CD4-positive, alpha-beta T cell (primary cell): ENCODE measurements around the gene PTPRN2. TPM values are rescaled to one million over a fixed set of nuclear protein-coding genes. Genes with fewer than 3 reads are reported as not detected.

Experiments used
- ATAC-seq: fragments of 200-7000 bp; cut with Tn5 transposase; one replicate; pipeline ENCODE4 v1.10.0; 2022; ENCODE audit warnings: mild to moderate bottlenecking; ENCODE audit not compliant: poor library complexity
- CTCF ChIA-PET: fragments of 350-600 bp; sonication (Branson Sonifier 250); formaldehyde crosslinking; loops from one replicate; lab custom pipeline; 2021; ENCODE audit warnings: antibody characterized with exemption, inconsistent platforms; lab: Charles Lee
- POLR2A ChIA-PET: fragments of 350-600 bp; sonication (Branson Sonifier 250); formaldehyde crosslinking; loops from one replicate; lab custom pipeline; 2021; ENCODE audit warnings: antibody characterized with exemption, inconsistent platforms; lab: Charles Lee
- DNase-seq, 14 experiments: peaks; one replicate each; pipeline ENCODE4 v3.0.0-alpha.2; 2013 to 2020; ENCODE audit warnings: mixed read lengths in 2 of 14
- H3K27ac ChIP-seq, 2 donors: one replicate each; pipeline versions ENCODE4 v1.5.1 to v1.7.0; 2013; ENCODE audit warnings: low read length in 2 of 2, low read depth in 1 of 2, mild to moderate bottlenecking in 1 of 2
- H3K27me3 ChIP-seq, 2 experiments: 1 replicate in 1 of 2; 2 replicates in 1 of 2; pipeline versions ENCODE4 v1.6.1 to v1.7.0; 2013; ENCODE audit warnings: low read length in 2 of 2, control low read depth in 1 of 2, mild to moderate bottlenecking in 1 of 2, moderate library complexity in 1 of 2; ENCODE audit not compliant: insufficient read depth in 2 of 2, control insufficient read depth in 1 of 2
- H3K36me3 ChIP-seq: one replicate; pipeline ENCODE4 v1.6.1; 2013; ENCODE audit warnings: low read length, control low read depth; ENCODE audit not compliant: insufficient read depth
- H3K4me1 ChIP-seq: one replicate; pipeline ENCODE4 v1.6.1; 2013; ENCODE audit warnings: low read length, control low read depth; ENCODE audit not compliant: insufficient read depth
- H3K4me3 ChIP-seq: one replicate; pipeline ENCODE4 v1.5.1; 2013; ENCODE audit warnings: mild to moderate bottlenecking, low read length, moderate library complexity
- H3K9me3 ChIP-seq, 2 experiments: 1 replicate in 1 of 2; 2 replicates in 1 of 2; pipeline versions ENCODE4 v1.6.1 to v1.7.0; 2013; ENCODE audit warnings: low read length in 2 of 2, mild to moderate bottlenecking in 2 of 2, control low read depth in 1 of 2, moderate library complexity in 1 of 2; ENCODE audit not compliant: control insufficient read depth in 1 of 2, insufficient read depth in 1 of 2
- H3K27ac Mint-ChIP-seq: one replicate; pipeline ENCODE4 v1.8.0; 2020; ENCODE audit warnings: mixed read lengths
- H3K27me3 Mint-ChIP-seq: one replicate; pipeline ENCODE4 v1.8.0; 2021; ENCODE audit warnings: mixed read lengths
- H3K36me3 Mint-ChIP-seq: one replicate; pipeline ENCODE4 v1.8.0; 2021; ENCODE audit warnings: low read depth, mixed read lengths
- H3K4me1 Mint-ChIP-seq: one replicate; pipeline ENCODE4 v1.8.0; 2021; ENCODE audit warnings: low read depth, mixed read lengths
- H3K4me3 Mint-ChIP-seq: one replicate; pipeline ENCODE4 v1.8.0; 2020; ENCODE audit warnings: mild to moderate bottlenecking, mixed read lengths
- H3K9me3 Mint-ChIP-seq: one replicate; pipeline ENCODE4 v1.8.0; 2020; ENCODE audit warnings: mixed read lengths
- intact Hi-C, 2 experiments: fragments of 100-400 bp; cut with DNase I in 1 of 2; cut with micrococcal nuclease in 1 of 2; formaldehyde crosslinking; loops; one replicate each; pipeline versions ENCODE4 v1.15.1 to v1.9.0; 2023 to 2025; cut with DNase I, micrococcal nuclease
- total RNA-seq, 174 experiments: library from RNA in 2 of 174; stranded (reverse) in 2 of 174; gene quantifications; one replicate each; pipeline ENCODE4 v1.2.3 and lab custom pipeline; 2021 to 2026
- TF ChIP-seq, protein P1 (sequence below): fragments of 200-600 bp; IDR thresholded peaks from one replicate; pipeline ENCODE4 v1.8.0; 2022; ENCODE audit warnings: antibody characterized with exemption, mild to moderate bottlenecking

Gene PTPRN2
- total RNA-seq, 2 experiments from 2014 or later = 0.34 to 0.44 TPM

DNA sequence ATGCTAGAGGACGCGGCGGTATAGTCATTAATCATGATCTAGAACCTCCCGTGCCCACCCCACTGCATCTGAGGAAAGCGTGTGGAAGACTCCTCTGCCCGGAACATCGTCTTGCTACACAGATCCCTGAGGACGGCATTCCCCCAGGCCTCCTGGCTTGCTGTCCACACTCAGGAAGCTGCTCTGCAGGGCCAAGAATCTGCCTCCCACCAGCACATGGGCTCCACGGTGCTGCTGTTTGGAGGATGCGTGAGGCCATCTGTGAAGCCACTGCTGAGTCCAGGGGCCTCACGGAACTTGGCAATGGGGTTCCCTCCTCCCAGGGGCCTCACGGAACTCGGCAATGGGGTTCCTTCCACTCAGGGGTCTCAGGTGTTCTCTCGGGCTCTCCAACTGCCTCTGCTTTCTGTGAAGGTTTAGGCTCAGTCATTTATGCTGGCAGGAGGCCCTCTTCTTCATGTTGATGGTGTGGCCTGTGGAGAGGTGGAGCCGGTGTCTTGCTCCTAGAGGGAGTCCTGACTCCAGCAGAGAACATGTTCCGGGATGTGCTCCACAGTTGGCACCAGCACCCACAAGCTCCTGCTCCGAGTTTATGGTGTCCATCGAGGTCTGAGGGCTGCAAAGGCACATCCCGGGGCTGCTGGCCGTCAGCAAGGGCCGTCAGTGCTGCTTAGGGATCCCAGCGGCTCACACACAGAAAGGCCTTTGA, 977.5 kb downstream of the PTPRN2 start:
- Mint-ChIP-seq H3K27ac (no peak overlapping the region), H3K4me3 (no peak overlapping the region), H3K27me3 (no peaks in the 10 kb centered on the region), H3K36me3 (peaks cover 5% of the 10 kb centered on the region), H3K4me1 (peaks cover 31% of the 10 kb centered on the region), H3K9me3 (no peaks in the 10 kb centered on the region)
- no peak for ATAC-seq
- ChIA-PET POLR2A (no interaction called here), CTCF (no interaction called here)
- H3K27ac ChIP-seq = no peak overlapping the region
- DNase-seq = no peak
- H3K9me3 ChIP-seq = peaks cover 0 to 58% of the 10 kb centered on the region in 2 experiments
- H3K4me3 ChIP-seq = no peak overlapping the region
- intact Hi-C loops = loop anchor here in 1 of 2 experiments (5.0 kb wide), 2 partner anchors 57 to 267 kb away; no protein-coding TSS in a partner anchor
- no peaks in the 10 kb centered on the region for H3K36me3 ChIP-seq
- no peaks in the 10 kb centered on the region for H3K27me3 ChIP-seq
- peaks cover 28% of the 10 kb centered on the region for H3K4me1 ChIP-seq
- TF ChIP-seq, protein P1, sequence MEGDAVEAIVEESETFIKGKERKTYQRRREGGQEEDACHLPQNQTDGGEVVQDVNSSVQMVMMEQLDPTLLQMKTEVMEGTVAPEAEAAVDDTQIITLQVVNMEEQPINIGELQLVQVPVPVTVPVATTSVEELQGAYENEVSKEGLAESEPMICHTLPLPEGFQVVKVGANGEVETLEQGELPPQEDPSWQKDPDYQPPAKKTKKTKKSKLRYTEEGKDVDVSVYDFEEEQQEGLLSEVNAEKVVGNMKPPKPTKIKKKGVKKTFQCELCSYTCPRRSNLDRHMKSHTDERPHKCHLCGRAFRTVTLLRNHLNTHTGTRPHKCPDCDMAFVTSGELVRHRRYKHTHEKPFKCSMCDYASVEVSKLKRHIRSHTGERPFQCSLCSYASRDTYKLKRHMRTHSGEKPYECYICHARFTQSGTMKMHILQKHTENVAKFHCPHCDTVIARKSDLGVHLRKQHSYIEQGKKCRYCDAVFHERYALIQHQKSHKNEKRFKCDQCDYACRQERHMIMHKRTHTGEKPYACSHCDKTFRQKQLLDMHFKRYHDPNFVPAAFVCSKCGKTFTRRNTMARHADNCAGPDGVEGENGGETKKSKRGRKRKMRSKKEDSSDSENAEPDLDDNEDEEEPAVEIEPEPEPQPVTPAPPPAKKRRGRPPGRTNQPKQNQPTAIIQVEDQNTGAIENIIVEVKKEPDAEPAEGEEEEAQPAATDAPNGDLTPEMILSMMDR = no peak

DNA sequence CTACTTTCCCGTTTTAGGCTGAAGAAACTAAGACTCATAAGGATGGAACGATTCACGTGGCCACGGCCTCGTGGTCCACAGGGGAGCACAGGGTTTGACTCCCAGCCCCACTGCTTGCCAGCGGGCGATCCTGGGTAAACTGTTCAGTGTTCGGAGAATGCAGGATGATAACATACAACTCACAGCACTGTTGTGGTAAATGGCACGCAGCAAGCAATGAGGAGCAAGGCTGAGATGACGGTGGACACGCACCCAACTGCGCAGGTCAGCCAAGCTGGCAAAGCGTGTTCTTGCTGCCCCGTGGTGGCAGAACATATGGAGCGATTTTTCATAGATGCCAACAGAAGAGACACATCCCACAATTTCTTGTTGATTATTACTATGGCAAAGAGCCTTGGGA, 978.1 kb downstream of the PTPRN2 start:
- no peaks in the 10 kb centered on the region for H3K27me3 Mint-ChIP-seq
- peaks cover 28% of the 10 kb centered on the region for H3K4me1 ChIP-seq
- CTCF ChIA-PET = no interaction called here
- H3K4me3 Mint-ChIP-seq = peak overlapping the region; percentile 45
- H3K36me3 ChIP-seq = no peaks in the 10 kb centered on the region
- peaks cover 0 to 52% of the 10 kb centered on the region in 2 experiments for H3K9me3 ChIP-seq
- H3K27ac ChIP-seq = no peak overlapping the region
- POLR2A ChIA-PET = no interaction called here
- DNase-seq (no peak), ATAC-seq (no peak)
- intact Hi-C loops = loop anchor here in 1 of 2 experiments (5.0 kb wide), 1 partner anchor 268 kb away; no protein-coding TSS in a partner anchor
- H3K27ac Mint-ChIP-seq = no peak overlapping the region
- TF ChIP-seq, protein P1 = no peak
- H3K4me1 Mint-ChIP-seq = peaks cover 27% of the 10 kb centered on the region
- no peaks in the 10 kb centered on the region for H3K27me3 ChIP-seq
- H3K9me3 Mint-ChIP-seq = no peaks in the 10 kb centered on the region
- peaks cover 5% of the 10 kb centered on the region for H3K36me3 Mint-ChIP-seq
- H3K4me3 ChIP-seq = no peak overlapping the region

DNA sequence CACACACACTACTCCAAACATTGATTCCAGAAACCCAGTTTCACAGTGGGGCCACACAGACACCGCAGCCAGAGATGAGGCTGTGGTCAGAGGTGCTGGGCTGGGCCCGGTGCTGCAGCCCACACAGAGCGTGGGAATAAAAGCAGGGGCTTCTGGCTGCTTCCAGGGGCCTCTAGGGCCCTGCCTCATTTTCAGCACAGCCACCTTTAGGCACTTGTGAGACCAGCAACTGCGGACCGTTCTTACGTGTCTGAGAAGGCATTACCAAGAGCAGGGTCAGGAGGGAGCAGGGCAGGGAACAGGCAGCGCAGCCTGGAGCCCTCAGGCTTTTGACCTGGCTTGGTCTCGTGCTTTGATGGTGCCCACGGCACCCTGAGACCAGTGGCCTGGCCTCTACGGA, 980.4 kb downstream of the PTPRN2 start:
- Histone ChIP-seq H3K27me3 (no peaks in the 10 kb centered on the region), H3K27ac (no peak overlapping the region), H3K4me3 (no peak overlapping the region), H3K36me3 (no peaks in the 10 kb centered on the region), H3K4me1 (peaks cover 10% of the 10 kb centered on the region), H3K9me3 (peaks cover 0 to 43% of the 10 kb centered on the region in 2 experiments)
- Mint-ChIP-seq H3K27me3 (no peaks in the 10 kb centered on the region), H3K36me3 (peaks cover 2% of the 10 kb centered on the region), H3K9me3 (no peaks in the 10 kb centered on the region), H3K27ac (no peak overlapping the region), H3K4me3 (no peak overlapping the region), H3K4me1 (peaks cover 14% of the 10 kb centered on the region)
- no peak for ATAC-seq
- CTCF ChIA-PET = no interaction called here
- POLR2A ChIA-PET = no interaction called here
- intact Hi-C loops = loop anchor here in 1 of 2 experiments (5.0 kb wide), 1 partner anchor 270 kb away; no protein-coding TSS in a partner anchor
- DNase-seq = no peak
- TF ChIP-seq, protein P1 = no peak
